RWPE1 (cell line): ENCODE results near the gene ACSM6.

Experiments
- CTCF ChIA-PET: fragments of 350-600 bp; sonication (Branson Sonifier 250); formaldehyde crosslinking; extraction: SDS; loops from one replicate; lab custom pipeline; 2021; lab: Yijun Ruan, JAX
- POLR2A ChIA-PET: fragments of 400-600 bp; formaldehyde crosslinking; extraction: SDS; loops from one replicate; lab custom pipeline; 2020; ENCODE audit warnings: antibody characterized with exemption; ENCODE audit not compliant: low non-redundant PET; lab: Yijun Ruan, JAX
- DNase-seq: peaks from one replicate; pipeline ENCODE4 v3.0.0; 2012; ENCODE audit warnings: low spot score
- H3K27ac ChIP-seq: fragments of 450-650 bp; 2 replicates; pipeline ENCODE4 v1.5.1; 2017
- CTCF ChIP-seq: fragments of 450-650 bp; conservative IDR thresholded peaks from 2 replicates; pipeline ENCODE4 v1.5.1; 2017; ENCODE audit warnings: low read depth, mild to moderate bottlenecking

Gene ACSM6

GRCh38 chr10:95241533-95241932 lies 47.5 kb downstream of the ACSM6 start:
- ChIA-PET CTCF (no interaction called here), POLR2A (no interaction called here)
- H3K27ac ChIP-seq = peak overlapping the region; percentile 30
- no peak for DNase-seq
- no peak for TF ChIP-seq CTCF

- POLR2A ChIA-PET = interaction anchor here (0.6 kb wide), 1 partner anchor 344 kb away, joined by 4 read pairs; no protein-coding TSS in a partner anchor
Observed at GRCh38 chr10:95242581-95243317, 48.7 kb downstream of the ACSM6 start.

GRCh38 chr10:95243318-95243617 lies 49.2 kb downstream of the ACSM6 start:
- no peak overlapping the region for H3K27ac ChIP-seq
- CTCF ChIA-PET = interaction anchor here (0.6 to 1.9 kb wide), 19 partner anchors 27 to 606 kb away, joined by 3 to 9 read pairs (median 4); partner anchors contain the start of gene ACSM6
- POLR2A ChIA-PET = no interaction called here
- DNase-seq = no peak
- no peak; the same call in none of the 2 replicates for TF ChIP-seq CTCF

More at GRCh38 chr10:95242581-95243317, 48.7 kb downstream of the ACSM6 start:
- CTCF ChIA-PET = interaction anchor here (0.5 to 1.9 kb wide), 20 partner anchors 29 to 605 kb away, joined by 3 to 9 read pairs (median 3); partner anchors contain the start of gene ACSM6
- DNase-seq = no peak
- H3K27ac ChIP-seq = peak overlapping the region; percentile 30
- TF ChIP-seq CTCF = peak; percentile 42

- ChIA-PET POLR2A (no interaction called here), CTCF (interaction anchor here (0.9 to 1.9 kb wide), 5 partner anchors 26 to 131 kb away, joined by 3 to 9 read pairs (median 6); no protein-coding TSS in a partner anchor)
- H3K27ac ChIP-seq = peak overlapping the region; percentile 7; the same call in 1 of the 2 replicates
- TF ChIP-seq CTCF = no peak
- no peak for DNase-seq
Observed at GRCh38 chr10:95244152-95244551, 50.1 kb downstream of the ACSM6 start.

GRCh38 chr10:95245425-95246055 lies 51.5 kb downstream of the ACSM6 start:
- ChIA-PET CTCF (interaction anchor here (0.6 to 3.1 kb wide), 17 partner anchors 8 to 129 kb away, joined by 3 to 36 read pairs (median 4); no protein-coding TSS in a partner anchor), POLR2A (no interaction called here)
- DNase-seq = no peak
- TF ChIP-seq CTCF = no peak
- H3K27ac ChIP-seq = no peak overlapping the region

- DNase-seq = no peak
- H3K27ac ChIP-seq = peak overlapping the region; percentile 58
- peak; percentile 83 for TF ChIP-seq CTCF
- CTCF ChIA-PET = interaction anchor here (0.6 to 3.1 kb wide), 15 partner anchors 8 to 822 kb away, joined by 3 to 36 read pairs (median 4); no protein-coding TSS in a partner anchor
- POLR2A ChIA-PET = no interaction called here
Observed at GRCh38 chr10:95246582-95247051, 52.6 kb downstream of the ACSM6 start.
